Neural cell (in vitro differentiated cells): ENCODE results near the gene TSPAN11.

Experiments used
- CTCF ChIP-seq: fragments of 450-650 bp; IDR thresholded peaks from 2 replicates; pipeline ENCODE4 v1.5.1; 2014; ENCODE audit warnings: antibody characterized with exemption, mild to moderate bottlenecking, moderate library complexity; ENCODE audit not compliant: poor library complexity, severe bottlenecking
- EP300 ChIP-seq: fragments of 450-650 bp; conservative IDR thresholded peaks from 2 replicates; pipeline ENCODE4 v1.6.1; 2014; ENCODE audit warnings: antibody characterized with exemption, mild to moderate bottlenecking, moderate library complexity; ENCODE audit not compliant: poor library complexity, severe bottlenecking
- EZH2 ChIP-seq: fragments of 200-600, 300-800 bp; shearing (Covaris generic), sonication (generic); IDR thresholded peaks from 2 replicates; pipeline ENCODE4 v1.6.1; 2014; ENCODE audit warnings: antibody characterized with exemption, low read length, borderline replicate concordance, mild to moderate bottlenecking; ENCODE audit not compliant: insufficient read depth, poor library complexity, severe bottlenecking
- MXI1 ChIP-seq: fragments of 450-650 bp; conservative IDR thresholded peaks from 2 replicates; pipeline ENCODE4 v1.6.1; 2014; ENCODE audit warnings: antibody characterized with exemption, mild to moderate bottlenecking; ENCODE audit not compliant: poor library complexity, severe bottlenecking
- POLR2AphosphoS5 ChIP-seq: IDR thresholded peaks from 2 replicates; pipeline ENCODE4 v1.6.1; 2012
- RAD21 ChIP-seq: fragments of 450-650 bp; conservative IDR thresholded peaks from 2 replicates; pipeline ENCODE4 v1.6.1; 2014; ENCODE audit warnings: antibody characterized with exemption, mild to moderate bottlenecking, moderate library complexity
- SMC3 ChIP-seq: fragments of 450-650 bp; conservative IDR thresholded peaks from 2 replicates; pipeline ENCODE4 v1.6.1; 2014; ENCODE audit warnings: antibody characterized with exemption, mild to moderate bottlenecking, moderate library complexity; ENCODE audit not compliant: poor library complexity
- TAF1 ChIP-seq: IDR thresholded peaks from 2 replicates; pipeline ENCODE4 v1.6.1; 2012; ENCODE audit warnings: low read depth
- TF ChIP-seq, protein P1 (sequence below): IDR thresholded peaks from 2 replicates; pipeline ENCODE4 v1.6.1; 2012; ENCODE audit warnings: borderline replicate concordance

GRCh38 chr12:30980955-30981662 is 54.6 kb downstream of the TSPAN11 start:
- no peak for TF ChIP-seq CTCF
- TF ChIP-seq EZH2: no peak
- TF ChIP-seq EP300: no peak
- TF ChIP-seq, protein P1, sequence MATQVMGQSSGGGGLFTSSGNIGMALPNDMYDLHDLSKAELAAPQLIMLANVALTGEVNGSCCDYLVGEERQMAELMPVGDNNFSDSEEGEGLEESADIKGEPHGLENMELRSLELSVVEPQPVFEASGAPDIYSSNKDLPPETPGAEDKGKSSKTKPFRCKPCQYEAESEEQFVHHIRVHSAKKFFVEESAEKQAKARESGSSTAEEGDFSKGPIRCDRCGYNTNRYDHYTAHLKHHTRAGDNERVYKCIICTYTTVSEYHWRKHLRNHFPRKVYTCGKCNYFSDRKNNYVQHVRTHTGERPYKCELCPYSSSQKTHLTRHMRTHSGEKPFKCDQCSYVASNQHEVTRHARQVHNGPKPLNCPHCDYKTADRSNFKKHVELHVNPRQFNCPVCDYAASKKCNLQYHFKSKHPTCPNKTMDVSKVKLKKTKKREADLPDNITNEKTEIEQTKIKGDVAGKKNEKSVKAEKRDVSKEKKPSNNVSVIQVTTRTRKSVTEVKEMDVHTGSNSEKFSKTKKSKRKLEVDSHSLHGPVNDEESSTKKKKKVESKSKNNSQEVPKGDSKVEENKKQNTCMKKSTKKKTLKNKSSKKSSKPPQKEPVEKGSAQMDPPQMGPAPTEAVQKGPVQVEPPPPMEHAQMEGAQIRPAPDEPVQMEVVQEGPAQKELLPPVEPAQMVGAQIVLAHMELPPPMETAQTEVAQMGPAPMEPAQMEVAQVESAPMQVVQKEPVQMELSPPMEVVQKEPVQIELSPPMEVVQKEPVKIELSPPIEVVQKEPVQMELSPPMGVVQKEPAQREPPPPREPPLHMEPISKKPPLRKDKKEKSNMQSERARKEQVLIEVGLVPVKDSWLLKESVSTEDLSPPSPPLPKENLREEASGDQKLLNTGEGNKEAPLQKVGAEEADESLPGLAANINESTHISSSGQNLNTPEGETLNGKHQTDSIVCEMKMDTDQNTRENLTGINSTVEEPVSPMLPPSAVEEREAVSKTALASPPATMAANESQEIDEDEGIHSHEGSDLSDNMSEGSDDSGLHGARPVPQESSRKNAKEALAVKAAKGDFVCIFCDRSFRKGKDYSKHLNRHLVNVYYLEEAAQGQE: no peak
- no peak for TF ChIP-seq RAD21
- no peak for TF ChIP-seq POLR2AphosphoS5
- no peak for TF ChIP-seq MXI1
- no peak for TF ChIP-seq SMC3
- no peak for TF ChIP-seq TAF1
